GM12892 (cell line): ENCODE measurements around the gene RFC3.

Source experiments
- POLR2A ChIP-seq: IDR thresholded peaks from 2 replicates; pipeline ENCODE4 v1.6.1; 2011; ENCODE audit warnings: low read depth, low read length, control low read depth
- POLR2AphosphoS5 ChIP-seq: IDR thresholded peaks from 2 replicates; pipeline ENCODE4 v1.6.1; 2011; ENCODE audit warnings: low read depth, low read length, control low read depth

DNA sequence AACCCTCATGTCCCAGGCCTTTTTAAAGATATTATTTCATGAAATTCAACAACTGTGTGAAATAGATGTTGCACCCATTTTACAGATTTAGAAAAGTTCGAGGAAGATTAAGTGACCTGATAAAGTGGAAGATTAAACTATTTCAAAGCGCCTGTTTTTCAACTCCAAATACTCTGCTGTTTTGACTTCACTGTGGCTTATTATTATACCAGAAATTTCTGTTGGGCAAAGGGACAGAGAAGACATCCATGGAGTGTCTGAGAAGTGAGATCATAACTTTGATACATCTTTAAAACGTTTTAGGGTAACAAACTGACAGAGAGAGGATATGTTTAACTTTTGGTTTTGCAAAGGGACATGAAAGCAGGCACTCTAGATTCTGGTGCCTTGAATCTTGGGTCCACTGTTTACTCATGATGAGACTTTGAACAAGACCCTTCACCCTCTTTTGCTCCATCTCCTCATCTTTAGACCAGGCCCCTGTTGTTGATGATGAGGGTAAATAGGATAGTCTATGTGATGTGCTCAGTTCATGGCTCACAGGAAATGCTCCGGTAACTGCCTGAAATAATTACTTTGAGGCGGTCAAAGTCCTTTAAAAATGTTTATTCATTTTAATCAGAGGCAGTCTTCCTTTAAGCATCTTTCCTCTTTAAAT is 55.4 kb downstream of the RFC3 start:
- TF ChIP-seq POLR2AphosphoS5 (no peak), POLR2A (no peak)
